NCI-H2196 treated with DMSO at 0.1 percent for 48 hours (cell line): ENCODE results near the gene CREB1.
"Not testable (repeated sequence)": the region's sequence is repeated elsewhere in the genome, so short reads cannot be mapped to it uniquely, and the experiment has no call there.

Source experiments
- DNase-seq: peaks from one replicate; lab custom pipeline; 2025; ENCODE audit not compliant: unreplicated experiment; lab: John Stamatoyannopoulos, UW

Gene CREB1

DNA sequence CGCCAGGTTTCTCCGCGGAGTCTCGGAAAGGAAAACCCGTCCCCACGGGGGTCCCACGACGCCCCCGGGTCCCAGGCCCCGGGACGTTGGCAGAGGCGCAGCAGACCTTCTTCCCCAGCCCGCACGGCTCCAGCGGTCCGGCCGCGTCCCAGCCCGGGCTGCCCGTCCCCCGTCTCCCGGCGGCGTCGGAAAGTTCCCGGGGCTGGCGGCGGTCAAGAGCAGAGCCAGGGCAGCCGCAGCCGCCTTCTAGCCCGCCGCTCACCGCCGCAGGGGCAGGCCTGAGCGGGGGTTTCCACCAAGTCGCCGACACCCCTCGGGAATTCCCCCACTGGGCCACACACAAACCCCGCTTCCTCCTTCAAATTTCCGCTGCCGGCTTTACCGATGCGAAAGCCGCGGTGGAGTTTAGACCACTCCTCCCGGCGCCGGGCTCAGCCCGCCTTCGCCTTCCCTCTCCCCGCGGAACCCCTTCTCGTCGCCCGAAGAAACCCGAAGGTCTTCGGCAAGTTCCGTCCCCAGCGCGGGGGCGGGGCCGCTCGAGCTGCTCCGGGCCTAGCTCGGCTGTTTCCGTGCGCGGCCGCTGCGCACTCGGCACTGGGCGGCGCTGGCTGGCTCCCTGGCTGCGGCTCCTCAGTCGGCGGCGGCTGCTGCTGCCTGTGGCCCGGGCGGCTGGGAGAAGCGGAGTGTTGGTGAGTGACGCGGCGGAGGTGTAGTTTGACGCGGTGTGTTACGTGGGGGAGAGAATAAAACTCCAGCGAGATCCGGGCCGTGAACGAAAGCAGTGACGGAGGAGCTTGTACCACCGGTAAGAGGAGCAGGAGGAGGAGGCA, at the start of gene CREB1:
TSS of gene CREB1 (plus strand) at position 633 of the 830 bp plus-strand sequence. CDS start 25,674 bp downstream, outside the sequence.
- DNase-seq, result peak; percentile 93

GRCh38 chr2:207480521-207481040, 49.2 kb upstream of the CREB1 start:
- no peak for DNase-seq

GRCh38 chr2:207481924-207482323, 47.8 kb upstream of the CREB1 start:
- DNase-seq, result no peak

DNA sequence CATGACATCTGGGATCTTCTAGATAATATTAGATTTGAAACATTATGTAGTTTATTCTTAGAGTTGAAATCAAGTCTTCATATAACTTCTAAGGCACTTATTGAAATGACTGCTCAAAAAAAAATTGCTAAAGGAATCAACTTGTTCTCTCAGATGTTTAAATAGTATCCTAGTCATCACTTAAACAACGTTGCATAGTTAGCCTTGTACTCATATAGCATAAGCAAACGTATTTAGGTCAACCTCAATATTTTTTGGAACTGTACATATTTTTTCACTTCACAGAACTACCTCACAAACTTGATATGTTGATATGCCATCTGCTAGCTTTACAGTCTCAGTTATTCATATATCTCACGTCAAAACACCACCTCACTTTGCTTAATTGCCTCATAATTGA, 47.1 kb upstream of the CREB1 start:
- DNase-seq, result no peak

GRCh38 chr2:207483066-207483465, 46.7 kb upstream of the CREB1 start:
- DNase-seq, result no peak

DNA sequence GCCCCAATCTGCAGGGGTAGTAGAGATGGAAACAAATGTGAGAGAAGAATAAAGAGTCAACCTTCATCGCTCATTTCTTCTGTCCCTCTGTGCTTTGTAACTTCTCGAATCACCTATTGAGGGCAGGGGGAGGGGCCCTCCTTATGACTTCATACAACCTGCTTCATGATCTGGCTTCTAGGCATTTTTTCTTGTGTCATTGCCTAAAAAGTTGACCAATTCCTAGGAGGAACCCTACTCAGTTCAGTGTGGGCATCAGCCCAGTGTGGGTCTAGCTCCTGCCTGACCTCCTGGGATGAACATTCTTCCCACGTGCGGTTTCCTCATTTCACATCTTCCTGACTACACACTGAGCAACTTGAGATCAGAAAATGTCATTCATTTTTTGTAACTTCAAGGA, 46.3 kb upstream of the CREB1 start:
- no peak for DNase-seq

DNA sequence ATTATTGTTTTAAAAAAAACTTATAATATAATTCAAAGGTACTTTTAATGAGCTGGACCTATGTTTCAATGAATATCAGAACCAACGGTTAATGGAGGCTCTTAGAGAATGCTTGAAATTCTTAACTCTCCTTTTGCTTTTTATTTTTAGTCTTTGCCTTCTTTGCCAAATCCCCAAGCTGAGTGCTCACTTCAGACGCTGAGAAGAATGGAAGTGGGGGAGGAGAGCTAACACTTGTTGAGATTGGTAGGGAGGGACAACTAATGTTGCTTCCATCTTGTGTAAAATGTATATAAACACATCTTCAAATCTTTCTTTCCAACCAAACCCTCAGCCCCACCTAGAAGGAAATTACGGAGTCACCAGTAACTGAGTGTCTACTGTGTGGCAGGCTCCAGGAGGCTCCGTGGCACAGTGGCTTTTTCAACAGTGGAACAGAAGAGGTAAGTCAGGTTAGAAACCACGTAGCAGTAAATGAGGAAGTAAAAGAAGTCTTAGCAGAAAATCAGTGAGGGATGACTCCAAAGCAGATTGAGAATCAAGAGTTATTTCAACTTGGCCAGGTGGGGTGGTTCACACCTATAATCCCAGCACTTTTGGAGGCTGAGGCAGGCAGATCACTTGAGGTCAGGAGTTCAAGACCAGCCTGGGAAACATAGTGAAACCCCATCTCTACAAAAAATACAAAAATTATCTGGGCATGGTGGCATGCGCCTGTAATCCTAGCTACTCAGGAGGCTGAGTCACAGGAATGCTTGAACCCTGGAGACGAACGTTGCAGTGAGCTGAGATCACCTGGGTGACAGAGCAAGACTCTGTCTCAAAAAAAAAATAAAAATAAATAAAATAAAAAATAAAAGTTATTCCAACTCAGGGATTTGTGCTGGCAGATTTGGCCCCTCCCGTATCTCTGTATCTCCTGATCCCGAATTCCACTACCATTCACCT, 45.0 kb upstream of the CREB1 start:
- DNase-seq, result no peak

DNA sequence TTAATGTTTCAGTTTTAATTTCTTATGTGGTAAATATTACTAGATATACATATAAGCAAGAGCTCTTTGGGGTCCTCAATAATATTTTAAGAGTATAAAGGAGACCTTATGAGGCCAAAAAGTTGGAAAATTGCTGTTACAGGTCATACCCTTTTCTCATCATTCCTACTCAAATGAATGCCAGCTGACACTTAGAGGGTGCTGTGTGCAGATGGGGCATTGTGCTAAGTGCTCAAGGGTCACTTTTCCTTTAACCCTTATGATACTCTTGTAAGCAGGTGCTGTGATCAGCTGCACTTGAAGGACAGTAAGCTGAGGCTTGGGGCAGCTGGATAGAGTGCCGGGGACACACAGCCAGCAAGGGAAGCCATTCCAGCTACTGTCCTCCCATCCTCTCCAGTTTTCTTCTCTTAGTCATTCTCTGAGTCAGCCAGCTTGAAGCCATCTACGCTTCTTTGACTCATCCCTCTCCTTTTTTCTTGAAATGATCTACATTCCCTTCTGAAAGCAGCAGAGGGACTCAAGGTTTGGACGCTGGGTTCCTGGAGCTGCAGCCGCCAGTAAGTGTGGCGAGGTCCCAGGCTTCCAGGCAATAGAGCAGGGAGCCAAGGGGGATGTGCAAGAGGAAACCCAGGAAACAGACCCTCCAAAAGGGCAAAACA, 42.0 kb upstream of the CREB1 start:
- DNase-seq, result no peak

DNA sequence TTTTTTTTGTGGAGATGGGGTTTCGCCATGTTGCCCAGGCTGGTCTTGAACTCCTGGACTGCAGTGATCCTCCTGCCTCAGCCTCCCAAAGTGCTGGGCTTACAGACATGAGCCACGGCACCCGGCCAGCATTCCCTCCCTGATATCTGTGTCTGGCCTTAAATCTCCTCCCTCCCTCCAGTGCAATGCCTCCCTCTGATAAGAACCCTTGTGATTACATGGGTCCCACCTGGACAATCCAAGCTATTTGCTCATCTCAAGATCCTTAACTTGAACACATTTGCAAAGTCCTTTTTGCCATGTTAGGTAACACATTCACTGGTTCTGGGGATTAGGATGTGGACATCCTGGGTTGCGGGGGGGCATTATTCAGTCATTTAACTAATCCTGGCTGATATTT, 40.5 kb upstream of the CREB1 start:
- DNase-seq, result no peak

DNA sequence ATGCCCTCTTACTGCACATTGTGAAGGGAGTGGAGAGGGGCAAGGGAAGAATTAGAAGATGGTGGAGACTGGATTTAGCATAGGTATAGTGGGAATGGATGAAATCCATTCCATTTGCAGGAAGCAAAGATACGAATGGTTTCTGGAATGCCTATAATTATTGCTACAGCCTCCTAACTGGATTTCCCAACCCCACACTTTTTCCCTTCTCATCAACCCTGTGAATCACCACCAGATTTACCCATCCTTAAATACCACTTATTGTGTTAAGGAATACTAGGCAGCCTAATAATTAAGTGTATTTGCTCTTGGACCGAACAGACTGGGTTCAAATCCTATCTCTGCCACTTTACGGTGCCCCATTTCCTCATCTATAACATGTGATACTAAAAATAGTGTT, 39.3 kb upstream of the CREB1 start:
- no peak for DNase-seq

DNA sequence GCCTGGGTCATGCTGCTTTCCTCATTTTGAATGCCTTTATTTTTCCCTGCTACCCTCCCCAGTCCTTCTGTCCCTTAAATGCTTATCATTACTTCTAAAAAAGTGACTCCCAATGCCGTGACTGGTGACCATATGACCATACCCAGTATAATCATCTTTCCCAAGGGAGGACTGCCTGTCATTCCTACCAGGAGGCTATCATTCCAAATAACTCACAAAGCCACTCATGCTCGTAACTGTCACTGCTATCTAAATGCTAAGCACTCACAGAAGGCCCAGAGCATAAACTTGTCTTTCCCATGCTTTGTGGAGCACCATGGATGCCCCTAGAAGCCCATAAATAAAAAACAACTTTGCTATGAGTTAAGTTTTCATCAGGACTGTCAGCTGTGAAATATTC, 38.7 kb upstream of the CREB1 start:
- DNase-seq, result no peak

DNA sequence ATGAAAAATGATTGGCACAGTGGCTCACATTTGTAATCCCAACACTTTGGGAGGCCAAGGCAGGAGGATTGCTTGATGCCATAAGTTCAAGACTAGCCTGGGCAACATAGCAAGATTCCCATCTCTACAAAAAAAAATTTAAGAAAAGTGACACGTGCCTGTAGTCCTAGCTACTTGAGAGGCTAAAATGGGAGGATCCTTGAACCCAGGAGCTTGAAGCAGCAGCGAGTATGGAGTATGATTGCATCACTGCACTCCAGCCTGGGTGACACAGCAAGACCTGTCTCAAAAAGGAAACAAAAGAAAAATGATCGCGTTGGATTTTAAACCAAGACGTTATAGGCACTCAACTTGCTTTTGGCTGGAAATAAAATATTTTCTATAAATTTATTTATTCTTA, 37.8 kb upstream of the CREB1 start:
- no peak for DNase-seq

GRCh38 chr2:207492461-207492860, 37.3 kb upstream of the CREB1 start:
- no peak for DNase-seq

DNA sequence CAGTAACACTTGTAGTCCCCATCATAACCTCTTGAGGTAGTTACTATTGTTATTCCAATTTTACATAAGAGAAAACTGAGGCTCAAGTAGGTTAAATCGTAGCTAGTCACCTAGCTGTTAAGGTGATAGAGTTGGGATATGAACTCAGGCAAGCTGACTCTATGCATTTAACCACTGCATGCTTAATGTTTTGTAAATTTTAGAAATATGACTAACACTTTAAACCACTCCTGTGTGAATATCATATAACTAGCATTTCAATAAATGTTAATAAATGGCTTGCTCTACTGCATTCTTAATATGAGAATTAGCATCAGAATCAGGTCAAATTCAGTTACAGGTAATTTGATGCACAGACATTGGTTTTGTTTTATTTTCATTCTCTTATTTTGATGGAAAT, 35.6 kb upstream of the CREB1 start:
- no peak for DNase-seq

GRCh38 chr2:207496936-207497335, 32.8 kb upstream of the CREB1 start:
- not testable (repeated sequence) for DNase-seq

DNA sequence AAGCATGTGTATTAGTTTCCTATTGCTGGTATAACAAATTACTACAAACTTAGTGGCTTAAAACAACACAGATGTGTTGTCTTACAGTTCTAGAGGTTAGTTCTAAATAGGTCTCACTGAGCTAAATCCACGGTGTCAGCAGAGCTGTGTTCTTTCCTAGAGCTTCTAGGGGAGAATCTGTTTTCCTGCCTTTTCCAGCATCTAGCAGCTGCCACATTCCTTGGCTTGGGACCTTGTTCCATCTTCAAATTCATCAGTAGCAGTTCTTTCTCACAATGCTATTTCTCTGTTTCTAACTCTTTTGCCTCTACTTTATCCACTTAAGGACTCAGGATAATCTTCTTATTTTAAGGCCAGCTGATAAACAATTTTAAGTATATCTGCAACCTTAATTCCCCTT, 32.2 kb upstream of the CREB1 start:
- no peak for DNase-seq

DNA sequence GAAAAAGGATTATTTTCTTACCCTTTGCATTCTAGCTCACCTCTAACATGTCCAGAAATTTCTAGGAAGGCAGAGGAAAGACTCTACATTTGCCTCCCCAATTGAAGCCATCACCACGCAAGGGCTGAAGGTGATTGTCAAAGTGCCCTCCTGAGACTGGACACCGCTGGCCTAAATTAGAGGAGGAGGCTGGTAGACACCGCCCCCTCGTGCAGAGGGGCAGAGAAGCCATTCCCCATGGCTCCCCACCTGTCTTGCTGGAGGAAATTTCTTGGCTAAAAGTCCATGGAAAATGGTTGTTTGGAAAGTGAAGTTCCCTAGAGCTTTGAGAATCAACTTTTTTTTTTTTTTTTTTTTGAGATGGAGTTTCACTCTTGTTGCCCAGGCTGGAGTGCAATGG, 31.3 kb upstream of the CREB1 start:
- DNase-seq, result no peak

GRCh38 chr2:207499114-207499513, 30.6 kb upstream of the CREB1 start:
- no peak for DNase-seq

- no peak for DNase-seq
These were observed 27.8 kb upstream of the CREB1 start for GRCh38 chr2:207501802-207502576.

- no peak for DNase-seq
These were observed 27.1 kb upstream of the CREB1 start for GRCh38 chr2:207502577-207503198.
